ENCODE measurements around the gene DDAH1.

DDAH1 gene

GRCh38 chr1:85393490-85393889, 71.5 kb downstream of the DDAH1 start:
- DNase-seq (ENCODE audit: low read depth): no peak

GRCh38 chr1:85388416-85388815, 76.5 kb downstream of the DDAH1 start:
- no peak for DNase-seq (ENCODE audit: low read depth)

DNA sequence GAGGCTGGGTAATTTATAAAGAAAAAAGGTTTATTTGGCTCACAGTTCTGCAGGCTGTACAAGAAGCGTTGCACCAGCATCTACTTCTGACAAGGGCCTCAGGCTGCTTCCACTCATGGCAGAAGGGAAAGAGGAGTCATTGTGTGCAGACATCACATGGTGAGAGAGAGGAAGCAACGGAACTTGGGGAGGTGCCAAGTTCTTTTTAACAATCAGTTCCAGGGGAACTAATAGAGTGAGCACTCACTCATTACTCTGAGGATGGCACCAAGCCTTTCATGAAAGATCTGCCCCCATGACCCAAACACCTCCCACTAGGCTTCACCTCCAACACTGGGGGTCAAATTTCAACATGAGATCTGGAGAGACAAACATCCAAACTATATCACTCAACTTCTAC, 77.2 kb downstream of the DDAH1 start:
- DNase-seq (ENCODE audit: low read depth): no peak

- DNase-seq (ENCODE audit: low read depth): no peak
Measured at GRCh38 chr1:85386068-85386722, 78.8 kb downstream of the DDAH1 start.

GRCh38 chr1:85379203-85380136, 85.5 kb downstream of the DDAH1 start:
- DNase-seq (ENCODE audit: low read depth): no peak

GRCh38 chr1:85378534-85378933, 86.4 kb downstream of the DDAH1 start:
- DNase-seq (ENCODE audit: low read depth): no peak

DNA sequence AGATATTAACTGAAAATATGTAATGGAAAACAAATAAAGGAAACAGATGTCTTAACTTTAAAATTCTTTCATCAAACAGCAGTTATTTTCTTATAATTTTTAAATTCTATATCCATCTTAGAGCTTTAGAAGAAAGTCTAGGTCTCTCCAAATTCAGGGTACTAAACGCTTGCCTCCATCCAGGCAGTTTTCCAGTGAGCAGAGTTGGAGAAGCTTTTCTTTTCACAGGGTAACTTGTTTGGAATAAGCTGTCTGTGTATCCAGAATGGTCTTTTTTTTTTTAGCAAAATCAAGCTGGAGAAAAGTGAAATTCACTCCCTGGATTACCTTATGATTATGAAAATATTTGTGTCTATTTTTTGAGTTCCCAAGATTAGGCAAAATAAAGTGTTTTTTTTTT, 88.6 kb downstream of the DDAH1 start:
- no peak for DNase-seq (ENCODE audit: low read depth)

GRCh38 chr1:85375493-85375892, 89.5 kb downstream of the DDAH1 start:
- no peak for DNase-seq (ENCODE audit: low read depth)

DNA sequence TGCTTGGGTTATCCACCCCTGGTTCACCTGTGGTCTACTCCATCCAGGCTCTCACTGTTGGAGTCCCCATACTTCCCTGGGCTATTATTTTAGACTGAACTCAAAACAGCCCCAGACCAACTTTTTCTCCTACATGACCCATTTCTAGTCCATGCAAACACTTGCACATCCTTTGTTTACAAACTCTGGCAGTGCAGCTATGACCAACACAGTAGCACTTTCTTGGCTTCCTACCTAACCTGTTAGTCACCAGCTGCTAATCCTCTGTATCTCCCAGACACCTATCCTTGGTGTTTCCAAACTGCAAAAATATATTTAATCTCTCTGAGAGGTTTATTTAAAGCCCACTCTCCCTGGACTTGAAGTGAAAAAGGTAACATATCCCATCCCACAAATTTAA, 90.8 kb downstream of the DDAH1 start:
- peak; percentile 48 for DNase-seq (ENCODE audit: low read depth)

DNA sequence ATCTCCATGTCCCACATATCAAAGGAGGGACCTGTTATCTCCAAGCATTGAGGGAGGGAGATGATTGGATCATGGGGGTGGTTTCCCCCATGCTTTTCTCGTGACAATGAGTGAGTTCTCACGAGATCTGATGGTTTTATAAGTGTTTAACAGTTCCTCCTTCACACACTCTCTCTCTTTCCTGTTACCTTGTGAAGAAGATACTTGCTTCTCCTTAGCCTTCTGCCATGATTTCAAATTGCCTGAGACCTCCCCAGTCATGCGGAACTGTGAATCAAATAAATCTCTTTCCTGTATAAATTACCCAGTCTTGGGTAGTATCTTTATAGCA, 91.6 kb downstream of the DDAH1 start:
- no peak for DNase-seq (ENCODE audit: low read depth)

- DNase-seq (ENCODE audit: low read depth): no peak
Measured at GRCh38 chr1:85372683-85373377, 92.1 kb downstream of the DDAH1 start.

DNA sequence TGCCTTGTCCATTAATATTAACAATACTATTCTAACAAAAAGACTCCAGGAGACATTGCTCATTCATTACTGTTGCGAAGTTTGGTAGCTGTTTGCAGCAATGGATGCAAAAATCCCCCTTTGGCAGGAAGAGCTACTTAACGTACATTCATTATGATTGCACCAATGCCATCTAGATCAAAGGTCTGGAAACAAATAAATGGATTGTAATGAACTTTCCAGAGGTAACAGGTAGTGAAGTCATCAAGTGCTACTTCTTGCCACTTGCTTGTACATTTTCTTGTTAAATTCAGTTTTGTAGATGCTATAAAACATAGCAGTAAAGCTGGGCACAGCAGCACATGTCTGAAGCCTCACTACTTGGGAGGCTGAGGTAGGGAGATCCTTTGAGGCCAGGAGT, 93.9 kb downstream of the DDAH1 start:
- no peak for DNase-seq (ENCODE audit: low read depth)

DNA sequence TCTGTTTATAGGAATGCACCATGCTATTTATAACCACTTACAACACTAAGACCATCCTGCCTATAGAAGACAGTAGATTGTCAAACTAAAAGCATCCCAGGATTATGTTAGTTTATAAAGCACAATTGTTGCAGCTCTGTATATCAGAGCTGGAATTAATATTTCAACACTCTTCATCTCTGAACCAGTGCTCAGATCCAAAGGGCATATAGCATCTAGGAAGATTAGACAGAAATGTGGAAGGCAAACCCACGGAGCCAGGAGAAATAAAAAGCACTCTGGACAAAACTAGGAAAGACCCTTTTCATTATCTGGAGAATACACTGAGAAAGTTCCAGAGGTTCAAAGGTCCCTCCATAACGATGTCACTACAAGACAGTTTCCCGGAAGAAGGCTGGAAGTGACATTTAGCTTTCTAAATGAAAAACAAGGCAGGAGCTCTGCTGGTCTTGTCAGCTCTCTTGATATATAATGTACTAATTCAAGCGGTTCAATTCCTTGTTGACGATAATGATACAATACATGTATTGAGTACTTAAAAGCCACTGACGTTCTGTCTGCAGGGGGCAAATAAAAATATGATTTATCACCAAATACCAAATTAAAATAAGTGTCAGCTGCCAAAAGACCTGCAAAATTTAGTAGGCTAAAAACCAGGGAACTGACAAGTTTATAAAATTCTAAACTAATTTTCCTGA, 96.7 kb downstream of the DDAH1 start:
- DNase-seq (ENCODE audit: low read depth): no peak

DNA sequence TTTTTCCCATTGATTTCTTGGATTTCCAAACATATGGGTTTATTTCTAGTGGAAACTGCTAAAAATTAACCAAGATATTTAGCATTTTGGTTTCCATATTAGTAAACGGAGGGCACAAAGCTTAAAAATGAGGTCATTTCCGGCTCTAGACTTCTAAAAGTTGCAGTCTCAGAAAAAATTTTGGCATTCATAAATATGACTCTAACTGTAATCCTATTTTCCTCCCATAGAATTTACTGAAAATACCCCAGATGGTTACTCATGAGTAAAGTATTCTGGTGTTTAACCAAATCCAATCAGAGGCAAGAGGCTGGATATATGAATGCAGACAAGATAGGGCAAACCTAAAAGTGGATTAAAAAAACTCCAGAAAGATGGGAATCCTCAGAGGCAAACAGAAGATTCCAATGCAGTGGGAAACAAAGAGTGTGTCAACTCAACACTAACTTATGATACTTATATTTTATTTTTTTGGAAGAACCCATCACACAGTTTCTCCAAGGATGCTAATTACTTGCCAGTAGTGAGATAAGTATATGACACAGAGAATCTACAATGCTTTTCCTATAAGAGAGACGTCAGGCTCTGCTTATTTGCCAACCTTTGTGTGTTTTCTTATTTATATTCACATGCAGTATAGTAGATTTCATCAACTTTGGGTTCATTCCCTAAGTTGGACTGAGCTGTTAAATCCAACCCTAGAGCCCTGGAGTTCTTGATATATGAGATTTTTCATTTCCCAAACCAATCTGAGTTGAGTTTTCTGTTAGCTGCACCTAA, 98.4 kb downstream of the DDAH1 start:
- peak; percentile 74 for DNase-seq (ENCODE audit: low read depth)

DNA sequence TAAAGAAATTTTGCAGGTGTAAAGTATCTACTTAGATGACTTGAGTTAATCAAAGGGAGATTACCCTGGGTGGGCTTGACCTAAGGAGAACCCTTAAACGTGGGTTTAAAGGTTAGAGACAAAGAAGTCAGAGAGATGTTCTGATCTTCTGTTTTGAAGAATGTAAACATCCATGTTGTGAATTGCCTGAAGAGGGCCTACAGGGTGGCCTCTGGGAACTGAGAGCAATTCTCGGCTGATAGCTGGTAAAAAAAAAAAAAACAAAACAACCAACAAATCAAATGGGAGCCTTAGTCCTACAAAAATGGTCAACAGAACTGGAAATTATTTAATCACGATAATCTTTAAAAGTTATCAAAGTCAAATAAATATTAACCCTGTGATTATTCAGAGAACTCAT, 99.1 kb downstream of the DDAH1 start:
- DNase-seq (ENCODE audit: low read depth): no peak

GRCh38 chr1:85363521-85363920, 101.4 kb downstream of the DDAH1 start:
- no peak for DNase-seq (ENCODE audit: low read depth)

- DNase-seq (ENCODE audit: low read depth): no peak
Measured at GRCh38 chr1:85363092-85363491, 101.9 kb downstream of the DDAH1 start.

DNA sequence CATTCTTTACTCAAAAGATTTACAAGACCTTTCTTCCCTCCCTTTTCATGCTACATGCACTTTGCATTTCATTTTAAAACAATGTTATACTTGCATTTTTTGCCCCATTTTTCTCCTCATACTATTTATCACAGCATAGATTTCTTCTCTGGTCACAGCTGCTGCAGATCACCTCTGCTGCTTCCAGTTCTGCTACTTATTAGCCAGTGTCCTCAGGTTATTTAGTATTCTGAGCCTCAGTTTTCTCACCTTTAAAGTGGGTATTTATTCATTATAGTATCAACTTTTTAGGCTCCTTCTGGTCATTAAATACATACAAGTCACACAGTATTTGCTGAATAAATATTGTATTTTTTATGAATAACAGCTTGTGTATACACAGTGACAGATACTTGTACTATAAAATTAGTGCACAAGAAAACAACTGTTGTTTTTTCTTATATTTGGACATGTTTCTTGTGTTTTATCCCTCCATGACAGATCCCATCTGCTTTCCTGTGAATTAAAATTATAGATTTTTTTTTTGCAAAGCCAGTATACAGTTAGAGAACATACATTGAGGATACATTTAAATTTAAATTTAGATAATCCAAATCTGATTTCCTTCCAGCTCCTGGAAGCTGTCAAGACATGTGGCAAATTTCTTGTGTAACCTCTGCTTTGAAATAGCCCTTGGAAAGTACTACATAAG, 103.2 kb downstream of the DDAH1 start:
- no peak for DNase-seq (ENCODE audit: low read depth)

- DNase-seq (ENCODE audit: low read depth): peak; percentile 47
Measured at GRCh38 chr1:85360730-85361493, 104.0 kb downstream of the DDAH1 start.

Measured in fibroblast of gingiva (primary cell).